ENCODE data around the gene FNBP1. TPM values are rescaled to one million over a fixed set of nuclear protein-coding genes. Genes with fewer than 3 reads are reported as not detected.

Gene FNBP1
- total RNA-seq, result 16.4 and 19.5 TPM in 2 replicates
- polyA plus RNA-seq, result 21.0 and 24.6 TPM in 2 replicates

- peak; percentile 92 for DNase-seq (ENCODE audit: low spot score)
- peak within 1 kb of the TSS; percentile 98 for H3K4me2 ChIP-seq
- H3K36me3 ChIP-seq (replicated peaks; ENCODE audit: insufficient read depth, low read depth), result no peaks in the 10 kb centered on the region
- H3K9me2 ChIP-seq (replicated peaks; ENCODE audit: insufficient read depth), result no peaks in the 10 kb centered on the region
- peak within 1 kb of the TSS; percentile 99 for H3K4me3 ChIP-seq
- WGBS (ENCODE audit: low lambda C conversion rate, missing lambda C conversion rate), result under 1% methylated on average over 23 of the region's 92 CpGs
- H3K4me1 ChIP-seq (ENCODE audit: insufficient read depth), result peaks cover 20% of the 10 kb centered on the region
- peak within 1 kb of the TSS; percentile 88 for H3K27ac ChIP-seq
- no peaks in the 10 kb centered on the region for H3K27me3 ChIP-seq
- H2AFZ ChIP-seq, result peak within 1 kb of the TSS; percentile 78
- TF ChIP-seq EZH2 (IDR thresholded peaks at IDR 0.05; ENCODE audit: borderline replicate concordance) (no peak), EZH2phosphoT487 (IDR thresholded peaks at IDR 0.05; ENCODE audit: low read depth, severe bottlenecking, unreplicated experiment) (no peak), CTCF (IDR thresholded peaks at IDR 0.05; ENCODE audit: poor library complexity) (no peak)
- H3K9me3 ChIP-seq (ENCODE audit: low read depth), result no peaks in the 10 kb centered on the region
- peaks cover 39% of the 10 kb centered on the region for H3K79me2 ChIP-seq
- peaks cover 29% of the 10 kb centered on the region for H4K20me1 ChIP-seq (ENCODE audit: insufficient read depth, poor library complexity, severe bottlenecking)
Measured at GRCh38 chr9:130042885-130043653, at the start of gene FNBP1. Gene FNBP1 (minus strand): TSS chr9:130043189. CDS start chr9:130042975, 214 bp downstream.

GRCh38 chr9:130090915-130091314 lies 47.9 kb upstream of the FNBP1 start:
- no peaks in the 10 kb centered on the region for H3K9me2 ChIP-seq (replicated peaks; ENCODE audit: insufficient read depth)
- no peaks in the 10 kb centered on the region for H3K36me3 ChIP-seq (replicated peaks; ENCODE audit: insufficient read depth, low read depth)
- H3K27ac ChIP-seq, result no peak overlapping the region
- H3K4me2 ChIP-seq, result no peak overlapping the region
- no peak overlapping the region for H2AFZ ChIP-seq
- H3K4me3 ChIP-seq, result no peak overlapping the region
- DNase-seq (ENCODE audit: low spot score), result no peak
- 84% methylated on average over 3 of the region's 3 CpGs for WGBS (ENCODE audit: low lambda C conversion rate, missing lambda C conversion rate)
- no peaks in the 10 kb centered on the region for H3K79me2 ChIP-seq
- no peaks in the 10 kb centered on the region for H3K9me3 ChIP-seq (ENCODE audit: low read depth)
- TF ChIP-seq EZH2 (IDR thresholded peaks at IDR 0.05; ENCODE audit: borderline replicate concordance) (no peak), EZH2phosphoT487 (IDR thresholded peaks at IDR 0.05; ENCODE audit: low read depth, severe bottlenecking, unreplicated experiment) (no peak), CTCF (IDR thresholded peaks at IDR 0.05; ENCODE audit: poor library complexity) (no peak)
- H4K20me1 ChIP-seq (ENCODE audit: insufficient read depth, poor library complexity, severe bottlenecking), result no peaks in the 10 kb centered on the region
- H3K4me1 ChIP-seq (ENCODE audit: insufficient read depth), result no peaks in the 10 kb centered on the region
- H3K27me3 ChIP-seq, result no peaks in the 10 kb centered on the region

GRCh38 chr9:130089141-130089540 lies 46.2 kb upstream of the FNBP1 start:
- TF ChIP-seq EZH2 (IDR thresholded peaks at IDR 0.05; ENCODE audit: borderline replicate concordance) (no peak), EZH2phosphoT487 (IDR thresholded peaks at IDR 0.05; ENCODE audit: low read depth, severe bottlenecking, unreplicated experiment) (no peak), CTCF (IDR thresholded peaks at IDR 0.05; ENCODE audit: poor library complexity) (no peak)
- 97% methylated on average over 12 of the region's 12 CpGs for WGBS (ENCODE audit: low lambda C conversion rate, missing lambda C conversion rate)
- H2AFZ ChIP-seq, result no peak overlapping the region
- no peaks in the 10 kb centered on the region for H3K27me3 ChIP-seq
- no peaks in the 10 kb centered on the region for H3K36me3 ChIP-seq (replicated peaks; ENCODE audit: insufficient read depth, low read depth)
- H3K9me2 ChIP-seq (replicated peaks; ENCODE audit: insufficient read depth), result no peaks in the 10 kb centered on the region
- H3K4me1 ChIP-seq (ENCODE audit: insufficient read depth), result no peaks in the 10 kb centered on the region
- DNase-seq (ENCODE audit: low spot score), result no peak
- H4K20me1 ChIP-seq (ENCODE audit: insufficient read depth, poor library complexity, severe bottlenecking), result no peaks in the 10 kb centered on the region
- H3K4me2 ChIP-seq, result no peak overlapping the region
- no peaks in the 10 kb centered on the region for H3K79me2 ChIP-seq
- H3K27ac ChIP-seq, result no peak overlapping the region
- no peaks in the 10 kb centered on the region for H3K9me3 ChIP-seq (ENCODE audit: low read depth)
- no peak overlapping the region for H3K4me3 ChIP-seq

Data from hepatocyte (in vitro differentiated cells).